ENCODE results near the gene SLC30A2. TPM values are rescaled to one million over a fixed set of nuclear protein-coding genes. Genes with fewer than 3 reads are reported as not detected.

Gene SLC30A2
- total and polyA plus RNA-seq, 9 of the 15 experiments (the other 6 are each of a cell fraction or from before 2014, with no cell fraction given): 0.01 to 0.18 (median 0.06) TPM; not detected in 3

GRCh38 chr1:26089125-26089524, 43.2 kb upstream of the SLC30A2 start (continued):
- TF ChIP-seq ZNF76 (CRISPR knock-in tag; IDR thresholded peaks at IDR 0.05; ENCODE audit: borderline replicate concordance) (no peak), KDM1A (IDR thresholded peaks at IDR 0.05) (peak; percentile 67 to 79), ARNT (IDR thresholded peaks at IDR 0.05) (no peak), NKRF (IDR thresholded peaks at IDR 0.05; ENCODE audit: borderline replicate concordance) (no peak), BACH1 (tag; IDR thresholded peaks at IDR 0.05) (no peak), ZBTB7A (IDR thresholded peaks at IDR 0.05; ENCODE audit: borderline replicate concordance, control insufficient read depth, low read depth, low read length) (no peak), HDAC2 (IDR thresholded peaks at IDR 0.05) (peak; percentile 83; the same call in 1 of the 2 replicates), RBM25 (IDR thresholded peaks at IDR 0.05; ENCODE audit: low read depth, low read length, severe bottlenecking) (peak; percentile 97), RBM15 (IDR thresholded peaks at IDR 0.05; ENCODE audit: insufficient read depth, low read length) (no peak), TARDBP (IDR thresholded peaks at IDR 0.05) (no peak), SMARCA5 (IDR thresholded peaks at IDR 0.05) (0 out of 2 replicates have a peak, but pooled peaks have one; percentile 65), STAT6 (CRISPR knock-in tag; IDR thresholded peaks at IDR 0.05) (no peak), ATF1 (CRISPR knock-in tag; IDR thresholded peaks at IDR 0.05) (no peak), ATF1 (tag; IDR thresholded peaks at IDR 0.05) (no peak), ADNP (tag; IDR thresholded peaks at IDR 0.05) (0 out of 2 replicates have a peak, but pooled peaks have one; percentile 24), BCOR (IDR thresholded peaks at IDR 0.05) (peak; percentile 95), PBX2 (CRISPR knock-in tag; IDR thresholded peaks at IDR 0.05; ENCODE audit: low read depth) (no peak), PBX2 (tag; conservative IDR thresholded peaks at IDR 0.05; ENCODE audit: low read depth) (no peak), HLTF (IDR thresholded peaks at IDR 0.05) (no peak), FOXA3 (CRISPR knock-in tag; conservative IDR thresholded peaks at IDR 0.05 in 1 of 2, IDR thresholded peaks at IDR 0.05 in 1 of 2) (no peak)
